NCI-H128 (cell line): ENCODE measurements around the gene ZNF33B.
A peak's percentile ranks its signal among the peaks of the same experiment; 100 is the strongest.
"Not testable (repeated sequence)": the region's sequence is repeated elsewhere in the genome, so short reads cannot be mapped to it uniquely, and the experiment has no call there.

Source experiments
- DNase-seq: peaks from one replicate; lab custom pipeline; 2025; ENCODE audit not compliant: unreplicated experiment; lab: John Stamatoyannopoulos, UW

ZNF33B gene

DNA sequence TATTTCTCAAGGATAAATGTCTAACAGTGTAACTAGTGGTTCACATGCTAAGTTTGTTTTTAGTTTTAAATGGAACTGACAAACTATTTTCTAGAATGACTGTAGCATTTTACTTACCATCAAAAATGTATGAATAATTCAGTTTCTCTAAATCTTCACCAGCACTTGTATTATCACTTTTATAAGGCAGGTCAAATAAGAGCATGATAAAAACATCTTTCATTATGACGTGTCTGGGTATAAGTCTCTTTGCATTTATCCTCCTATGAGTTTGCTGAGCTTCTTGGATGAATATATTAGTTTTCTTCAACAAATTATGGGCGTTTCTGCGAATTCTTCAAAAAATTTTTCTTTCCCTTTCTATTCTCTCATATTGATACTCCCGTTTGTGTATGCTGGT lies 19.9 kb downstream of the ZNF33B start:
- no peak for DNase-seq

DNA sequence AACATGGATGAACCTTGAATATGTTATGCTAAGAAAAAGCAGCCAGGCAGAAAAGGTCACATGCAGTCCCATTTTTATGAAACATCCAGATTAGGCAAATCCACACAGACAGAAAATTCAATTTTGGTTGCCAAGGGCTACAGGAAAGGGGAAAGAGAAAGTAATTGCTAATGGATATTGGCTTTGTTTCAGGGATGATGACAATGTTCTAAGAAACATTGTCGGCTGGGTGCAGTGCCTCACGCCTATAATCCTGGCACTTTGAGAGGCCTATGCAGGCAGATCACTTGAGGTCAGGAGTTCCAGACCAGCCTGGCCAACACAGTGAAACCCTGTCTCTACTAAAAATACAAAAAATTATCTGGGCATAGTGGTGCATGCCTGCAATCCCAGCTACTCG lies 23.0 kb downstream of the ZNF33B start:
- DNase-seq = no peak

DNA sequence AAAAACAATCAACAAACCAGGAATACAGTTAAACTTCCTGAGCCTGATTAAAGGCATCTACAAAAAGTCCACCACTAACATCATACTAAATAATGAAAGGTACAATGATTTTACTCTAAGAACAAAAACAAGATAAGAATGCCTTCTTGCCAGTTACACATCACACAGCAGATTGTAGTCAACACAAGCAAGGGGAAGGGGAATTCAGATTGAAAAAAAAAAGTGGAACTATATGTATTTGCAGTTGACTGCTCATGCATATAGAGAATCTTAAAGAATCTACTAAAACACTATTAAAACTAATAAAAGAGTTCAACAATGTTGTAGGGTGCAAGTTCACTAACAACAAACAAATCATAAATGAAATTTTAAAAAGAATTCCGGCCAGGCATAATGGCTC lies 28.5 kb downstream of the ZNF33B start:
- no peak for DNase-seq

DNA sequence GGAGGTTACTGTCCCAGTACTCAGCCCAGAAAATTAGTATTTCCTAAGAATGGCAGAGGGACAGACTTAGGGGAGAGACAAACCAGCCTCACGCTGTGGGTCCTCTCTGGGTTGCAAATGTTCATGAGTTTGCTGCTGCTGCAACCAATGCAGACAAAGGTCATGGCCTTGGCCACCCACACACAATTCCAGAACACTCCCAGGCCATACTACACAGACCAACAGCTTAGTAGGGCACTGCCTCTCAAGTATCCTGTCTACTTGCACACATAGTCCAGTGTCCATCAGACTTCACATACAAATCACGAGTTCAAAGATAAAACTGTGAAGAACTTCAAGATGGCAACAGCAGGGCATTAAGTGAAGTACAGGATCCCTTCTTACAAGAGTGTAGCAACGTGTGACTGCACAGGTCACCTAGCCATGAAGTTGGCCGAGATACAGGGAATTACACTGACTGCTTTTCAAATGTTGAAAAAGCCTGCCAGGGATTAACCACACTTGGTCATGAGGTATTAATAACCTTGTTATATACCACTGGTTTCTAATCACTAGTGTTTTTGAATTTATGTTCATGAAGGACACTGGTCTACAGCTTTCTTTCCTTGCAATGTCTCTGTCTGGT lies 40.0 kb downstream of the ZNF33B start:
- no peak for DNase-seq

DNA sequence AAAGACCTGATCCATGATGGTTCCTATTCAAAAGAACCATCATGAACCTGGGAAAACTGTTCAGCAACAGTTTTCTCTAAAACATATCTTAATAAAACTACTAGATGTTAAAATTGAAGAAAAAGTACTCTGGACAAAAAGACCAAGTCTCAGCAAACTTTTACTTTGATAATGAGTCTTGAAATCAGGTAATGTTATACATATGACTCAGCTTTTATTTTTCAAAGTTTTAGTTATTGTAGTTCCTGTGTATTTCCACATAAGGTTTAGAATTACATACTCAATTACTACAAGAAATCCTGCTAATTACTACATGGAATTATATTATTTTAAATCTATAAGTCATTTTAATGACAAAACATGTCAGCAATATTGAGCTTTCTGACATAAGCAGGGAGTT lies 42.2 kb downstream of the ZNF33B start:
- DNase-seq = no peak

DNA sequence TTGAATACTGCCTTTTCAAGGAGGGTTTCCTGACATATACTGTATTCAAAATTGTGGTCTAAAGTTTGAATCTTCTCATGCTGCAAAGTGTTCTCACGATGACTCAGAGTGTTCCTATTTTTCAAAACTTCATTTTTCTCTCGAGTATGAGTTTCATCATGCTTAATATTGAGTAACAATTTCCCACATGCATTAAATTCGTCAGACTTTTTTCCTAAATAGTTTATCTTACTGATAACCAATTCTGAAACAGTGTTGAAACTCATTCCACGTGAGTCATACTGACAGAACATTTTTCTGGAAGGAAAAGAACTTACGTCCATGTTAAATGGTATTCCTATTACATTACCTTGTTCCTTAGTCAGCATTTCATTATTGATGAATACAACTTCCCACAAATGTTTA lies 44.1 kb downstream of the ZNF33B start:
- no peak for DNase-seq

DNA sequence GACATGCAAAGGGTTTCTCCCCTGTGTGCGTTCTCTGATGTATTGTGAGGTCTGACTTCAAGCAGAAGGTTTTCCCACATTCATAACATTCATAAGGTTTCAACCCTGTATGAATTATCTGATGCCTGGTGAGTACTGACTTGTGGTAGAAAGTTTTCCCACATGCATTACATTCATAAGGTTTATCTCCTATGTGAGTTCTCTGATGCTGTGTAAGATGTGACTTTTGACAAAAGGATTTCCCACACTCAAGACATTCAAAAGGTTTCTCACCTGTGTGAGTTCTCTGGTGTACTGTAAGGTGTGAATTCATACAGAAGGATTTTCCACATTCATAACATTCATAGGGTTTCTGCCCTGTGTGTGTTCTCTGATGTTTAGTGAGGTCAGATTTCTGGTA lies 45.1 kb downstream of the ZNF33B start:
- no peak for DNase-seq

DNA sequence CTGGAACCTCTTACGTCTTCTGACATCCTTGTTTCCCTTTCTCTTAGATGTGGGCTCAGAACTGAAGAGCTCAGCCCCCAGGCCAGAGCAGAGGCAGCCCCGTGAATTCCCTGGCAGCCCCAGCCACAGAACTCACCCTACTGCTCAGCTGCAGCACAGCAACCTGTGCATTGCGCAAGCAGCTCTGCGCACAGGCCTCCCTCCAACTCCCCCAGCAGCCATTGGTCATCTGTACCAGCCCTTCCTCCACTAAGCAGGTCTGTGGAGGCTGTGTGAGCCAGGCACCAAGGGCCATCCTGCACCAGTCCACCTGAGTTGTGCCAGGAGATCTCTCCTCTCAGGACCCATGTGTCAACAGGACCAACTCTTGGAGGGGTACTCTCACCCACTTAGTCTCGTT lies 54.5 kb downstream of the ZNF33B start:
- no peak for DNase-seq

DNA sequence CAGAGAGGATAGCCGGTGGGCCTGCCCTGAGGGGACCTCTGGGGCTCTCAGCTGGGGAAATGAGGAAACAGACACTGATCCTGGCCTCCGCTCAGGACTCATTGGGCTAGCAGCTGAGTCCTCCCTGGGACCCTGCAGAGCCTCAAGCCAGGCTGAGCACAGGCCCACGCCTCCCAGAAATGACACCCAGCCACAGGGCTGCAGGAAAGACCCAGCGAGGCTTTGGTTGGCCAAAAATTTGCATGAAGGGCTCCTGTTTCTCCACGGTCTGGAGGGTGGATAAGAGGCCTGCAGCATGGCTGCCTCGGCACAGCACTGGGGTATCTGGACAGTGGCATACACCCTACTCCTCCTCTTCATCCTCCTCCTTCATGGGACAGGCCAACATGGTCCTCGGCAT lies 60.4 kb downstream of the ZNF33B start:
- DNase-seq = no peak

DNA sequence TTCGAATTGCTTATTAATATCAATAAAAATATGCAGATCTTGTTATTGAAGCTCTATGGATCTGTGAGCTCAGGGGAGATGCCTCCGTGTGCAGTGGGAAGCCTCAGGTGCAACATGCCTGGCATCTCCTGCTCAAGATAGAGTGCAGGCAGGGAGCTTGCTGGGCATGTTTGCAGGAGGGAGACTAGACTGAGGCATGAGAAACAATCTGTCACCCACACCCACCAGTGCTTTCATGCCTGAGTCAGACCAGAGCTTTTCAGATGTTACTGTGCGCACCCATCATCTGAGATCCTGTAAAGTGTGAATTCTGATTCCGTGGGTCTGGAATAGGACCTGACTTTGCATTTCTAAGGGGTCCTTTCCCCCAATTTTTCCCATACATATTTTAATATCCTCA lies 62.0 kb downstream of the ZNF33B start:
- DNase-seq = no peak

DNA sequence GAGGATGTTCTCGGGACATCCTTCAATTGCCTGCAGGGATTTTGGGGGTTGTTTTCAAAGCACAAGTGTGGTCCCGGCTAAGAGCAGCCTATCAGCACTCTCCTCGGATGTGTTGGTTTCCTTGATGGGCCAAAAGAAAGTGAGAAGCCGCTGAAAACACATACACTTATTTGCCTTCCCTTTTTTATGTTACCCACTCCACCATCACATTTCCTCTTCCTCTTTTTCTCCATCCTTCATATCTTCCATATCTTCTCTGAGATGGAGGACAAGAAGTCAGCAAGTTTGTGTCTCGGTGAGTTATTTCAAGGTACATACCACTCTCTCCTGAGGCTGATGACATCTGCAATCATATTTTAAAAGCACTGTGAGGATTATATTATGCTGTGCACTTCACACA lies 64.0 kb downstream of the ZNF33B start:
- no peak for DNase-seq

DNA sequence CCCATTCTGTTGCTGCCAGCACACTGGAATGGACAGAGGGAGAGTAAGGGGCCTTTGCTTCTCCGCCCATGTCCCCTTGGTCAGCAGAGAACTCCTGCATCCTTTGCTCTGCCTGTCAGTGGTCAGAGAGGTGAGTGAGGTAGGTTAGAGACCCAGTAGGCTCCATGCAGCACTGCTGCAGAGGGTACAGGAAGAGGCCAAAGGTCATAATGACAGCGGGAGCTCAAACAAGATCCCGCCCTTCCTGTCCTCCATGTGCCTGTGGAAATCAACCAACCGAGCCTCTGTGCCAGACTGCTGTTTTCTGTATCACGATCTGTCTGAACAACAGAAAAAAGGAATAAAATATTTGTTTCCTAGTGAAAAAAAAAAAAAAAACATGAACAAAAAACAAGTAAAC lies 81.4 kb downstream of the ZNF33B start:
- no peak for DNase-seq

DNA sequence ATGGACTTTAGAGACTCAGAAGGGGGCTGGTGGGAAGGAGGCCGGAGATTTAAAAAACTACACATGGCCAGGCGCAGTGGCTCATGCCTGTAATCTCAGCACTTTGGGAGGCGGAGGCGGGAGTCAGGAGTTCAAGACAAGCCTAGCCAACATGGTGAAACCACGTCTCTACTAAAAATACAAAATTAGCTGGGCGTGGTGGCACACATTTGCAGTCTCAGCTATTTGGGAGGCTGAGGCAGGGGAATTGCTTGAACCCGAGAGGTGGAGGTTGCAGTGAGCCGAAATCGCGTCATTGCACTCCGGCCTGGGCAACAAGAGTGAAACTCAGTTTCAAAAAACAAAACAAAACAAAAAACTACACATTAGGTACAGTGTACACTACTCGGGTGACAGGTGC lies 84.8 kb downstream of the ZNF33B start:
- not testable (repeated sequence) for DNase-seq

DNA sequence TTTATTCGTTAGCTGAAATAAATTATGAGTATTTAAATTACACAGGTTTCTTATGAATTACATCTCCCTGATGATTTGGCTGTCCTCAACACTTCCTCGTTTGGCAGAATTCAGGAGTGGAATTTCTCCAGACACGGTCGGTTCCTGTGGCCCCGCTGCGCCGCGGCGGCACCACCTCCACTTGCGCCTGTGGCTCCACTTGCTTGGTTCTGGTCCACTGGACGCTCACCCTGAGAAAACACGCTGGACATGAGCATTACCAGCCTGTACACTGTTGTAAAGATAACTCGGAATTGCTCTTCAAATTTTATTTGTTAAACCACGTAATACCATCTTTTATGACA lies 85.3 kb downstream of the ZNF33B start:
- no peak for DNase-seq

DNA sequence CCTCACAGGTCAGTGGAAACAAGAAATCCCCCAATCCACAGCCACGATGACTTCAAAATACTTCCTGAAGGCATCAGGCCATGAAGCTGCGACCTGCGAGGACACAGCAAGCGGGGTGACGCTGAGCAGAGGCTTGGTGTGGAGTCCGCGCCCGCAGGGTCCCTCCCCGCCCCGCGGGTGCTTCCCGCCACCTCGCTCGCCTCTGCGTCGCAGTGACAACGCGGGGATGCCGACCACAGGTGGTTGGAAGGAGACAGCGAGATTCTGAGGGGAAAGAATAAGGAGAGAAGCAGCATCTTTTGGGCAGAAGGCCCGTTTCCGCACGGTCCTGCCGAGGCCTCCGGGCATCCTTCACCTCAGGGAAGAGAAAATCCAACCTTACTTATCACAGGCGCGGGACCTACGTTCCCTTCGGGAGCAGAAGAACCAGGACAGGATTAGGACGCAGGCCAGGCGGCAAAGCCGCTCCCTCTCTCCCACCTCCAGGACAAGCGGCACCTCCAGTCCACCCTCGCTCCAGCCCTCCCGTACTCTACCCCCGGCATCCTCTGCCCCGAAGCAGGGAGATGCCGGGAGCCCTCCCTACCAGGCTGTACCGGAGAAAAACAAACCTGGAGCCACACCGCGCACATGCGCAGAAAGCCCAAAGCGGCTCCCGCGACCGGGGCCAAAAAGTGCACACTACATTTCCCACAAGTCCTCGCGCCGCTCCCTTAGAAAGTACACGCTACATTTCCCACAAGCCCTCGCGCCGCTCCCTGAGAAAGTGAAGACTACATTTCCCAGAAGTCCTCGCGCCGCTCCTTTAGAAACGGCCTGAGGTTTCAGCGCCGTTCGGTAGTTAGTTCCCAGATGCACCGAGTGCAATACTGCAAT lies 85.9 kb downstream of the ZNF33B start:
- peak; percentile 94 for DNase-seq

DNA sequence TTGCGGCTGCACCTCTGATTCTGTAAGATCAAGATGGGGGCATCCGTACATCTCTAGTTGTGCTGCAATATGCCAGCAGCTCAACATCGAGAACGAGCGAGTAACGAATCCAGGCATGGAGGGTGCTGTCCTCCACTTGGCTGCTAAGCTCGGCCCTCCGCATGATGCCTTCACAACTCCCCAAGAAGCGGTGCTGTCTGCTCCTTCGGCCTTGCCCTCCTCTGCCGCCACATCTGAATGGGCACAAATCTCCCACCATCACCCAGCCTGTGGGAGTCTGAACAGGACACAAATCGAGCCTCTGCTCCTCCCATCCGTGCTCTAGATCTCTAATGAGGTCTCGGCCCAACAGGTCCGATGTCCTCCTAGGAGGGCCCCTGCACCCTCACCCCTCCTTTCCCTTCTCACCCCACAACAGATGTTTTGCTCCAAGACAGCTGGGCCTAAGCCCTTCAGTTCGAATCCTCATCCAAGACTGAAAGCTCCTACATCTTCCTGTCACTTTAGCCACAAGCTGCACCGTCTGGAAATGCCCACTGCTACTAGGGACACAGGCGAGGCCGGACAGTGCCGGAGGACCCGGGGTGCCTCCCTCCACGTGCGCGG lies 86.7 kb downstream of the ZNF33B start:
- DNase-seq = no peak

DNA sequence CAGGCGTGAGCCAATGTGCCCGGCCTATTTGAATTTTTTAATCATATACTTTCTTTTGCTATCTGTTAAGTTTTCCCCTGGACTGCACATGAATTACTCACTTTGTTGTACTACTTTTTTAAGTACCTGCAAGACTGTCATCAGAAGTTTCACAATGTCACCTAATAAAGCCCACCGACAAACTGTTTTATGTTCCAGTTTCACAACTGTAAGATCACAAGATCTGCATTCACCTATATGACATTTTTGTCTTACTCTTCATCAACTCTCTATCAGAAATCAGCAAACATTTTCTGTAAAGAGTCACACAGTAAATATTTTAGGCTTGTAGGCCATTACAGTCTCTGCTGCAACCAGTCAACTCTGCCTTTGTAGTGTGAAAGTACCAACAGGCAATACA lies 88.5 kb downstream of the ZNF33B start:
- DNase-seq = no peak

DNA sequence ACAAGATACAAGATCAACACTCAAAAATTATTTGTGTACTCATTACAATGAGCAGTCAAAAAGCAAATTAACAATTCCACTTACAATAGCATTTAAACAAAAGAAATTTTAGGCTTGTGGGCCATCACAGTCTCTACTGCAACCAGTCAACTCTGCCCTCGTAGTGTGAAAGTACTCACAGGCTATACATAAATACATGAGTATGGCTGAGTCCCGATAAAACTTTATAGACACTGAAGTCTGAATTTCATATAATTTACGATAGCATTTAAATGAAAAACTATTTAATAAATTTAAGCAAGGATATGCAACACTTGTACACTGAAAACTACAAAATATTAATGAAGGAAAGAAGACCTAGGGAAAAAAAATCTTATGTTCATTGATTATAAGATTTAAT lies 90.1 kb downstream of the ZNF33B start:
- no peak for DNase-seq

DNA sequence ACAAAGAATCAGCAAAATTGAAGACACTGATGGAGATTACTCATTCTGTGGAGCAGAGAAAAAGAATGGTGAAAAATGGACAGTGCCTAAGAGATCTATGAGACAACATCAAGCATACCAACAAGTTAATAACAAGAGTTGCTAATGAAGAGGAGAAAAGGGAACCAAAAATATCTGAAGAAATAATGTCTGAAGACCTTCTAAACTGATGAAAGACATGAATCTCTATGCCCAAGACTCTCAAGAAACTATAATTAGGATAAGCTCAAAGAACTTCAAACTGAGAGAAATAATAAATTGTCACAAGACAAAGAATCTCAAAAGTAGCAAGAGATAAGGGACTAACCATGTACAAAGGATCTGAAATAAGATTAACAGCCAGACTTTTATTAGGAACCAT lies 93.4 kb downstream of the ZNF33B start:
- DNase-seq = no peak

DNA sequence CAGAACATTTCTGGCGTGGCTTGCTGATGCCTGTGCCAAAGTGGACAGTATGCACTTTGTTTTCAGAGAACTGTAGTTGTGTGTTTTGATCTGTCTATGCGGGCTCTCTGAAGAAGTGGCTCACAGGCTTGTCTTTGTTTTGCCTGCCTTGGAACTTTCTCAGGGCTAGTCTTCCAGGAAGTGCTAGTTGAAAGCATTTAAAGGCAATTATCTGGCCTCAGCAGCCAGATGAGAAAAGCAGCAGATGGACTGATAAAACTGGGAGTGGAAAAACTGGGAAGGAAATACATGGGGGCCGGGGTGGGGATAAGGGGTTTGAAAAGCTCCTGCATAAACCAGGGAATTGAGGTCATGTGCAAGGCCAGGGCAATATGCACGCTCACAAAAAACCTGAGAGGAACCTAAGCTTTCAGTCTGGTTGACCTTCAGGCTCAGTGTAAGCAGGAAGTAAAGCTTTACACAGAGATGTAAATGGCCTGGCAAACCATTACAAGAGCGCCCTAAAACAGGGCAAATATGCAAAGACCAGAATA lies 94.5 kb downstream of the ZNF33B start:
- DNase-seq = no peak
